Liver (tissue), 9 donors: ENCODE measurements around the gene ANKMY1. TPM values are rescaled to one million over a fixed set of nuclear protein-coding genes. Genes with fewer than 3 reads are reported as not detected.

Experiments used
- DNase-seq: peaks from one replicate; pipeline ENCODE4 v3.0.0-alpha.2; 2017; ENCODE audit warnings: low spot score
- H3K27ac ChIP-seq, 2 donors: one replicate each; pipeline ENCODE4 v1.7.0; 2013; ENCODE audit warnings: inconsistent platforms in 2 of 2, low read length in 2 of 2, control low read depth in 1 of 2, low read depth in 1 of 2, mild to moderate bottlenecking in 1 of 2
- H3K27me3 ChIP-seq, 4 donors: one replicate each; pipeline versions ENCODE4 v1.6.1 to v1.7.0; 2013; ENCODE audit warnings: low read length in 3 of 4, inconsistent platforms in 1 of 4, mild to moderate bottlenecking in 1 of 4, moderate library complexity in 1 of 4; ENCODE audit not compliant: control insufficient read depth in 4 of 4, insufficient read depth in 4 of 4
- H3K36me3 ChIP-seq, 4 donors: one replicate each; pipeline versions ENCODE4 v1.6.1 to v1.7.0; 2013; ENCODE audit warnings: low read length in 3 of 4, mild to moderate bottlenecking in 3 of 4, low read depth in 1 of 4, moderate library complexity in 1 of 4; ENCODE audit not compliant: control insufficient read depth in 4 of 4, insufficient read depth in 3 of 4
- H3K4me1 ChIP-seq, 4 donors: one replicate each; pipeline versions ENCODE4 v1.6.1 to v1.7.0; 2013; ENCODE audit warnings: low read length in 3 of 4, mild to moderate bottlenecking in 3 of 4, moderate library complexity in 1 of 4; ENCODE audit not compliant: control insufficient read depth in 4 of 4, insufficient read depth in 4 of 4
- H3K4me3 ChIP-seq, 3 donors: one replicate each; pipeline versions ENCODE4 v1.6.1 to v1.7.0; 2013; ENCODE audit warnings: low read length in 3 of 3, control low read depth in 1 of 3, low read depth in 1 of 3, mild to moderate bottlenecking in 1 of 3
- H3K9ac ChIP-seq, 2 donors: one replicate each; pipeline ENCODE4 v1.7.0; 2013; ENCODE audit warnings: low read length in 2 of 2, mild to moderate bottlenecking in 2 of 2, moderate library complexity in 2 of 2, control low read depth in 1 of 2, low read depth in 1 of 2
- H3K9me3 ChIP-seq, 4 donors: one replicate each; pipeline versions ENCODE4 v1.6.1 to v1.7.0; 2013; ENCODE audit warnings: low read length in 3 of 4; ENCODE audit not compliant: control insufficient read depth in 4 of 4
- ATF3 ChIP-seq: IDR thresholded peaks from 2 replicates; pipeline ENCODE4 v1.6.1; 2016; ENCODE audit warnings: antibody characterized with exemption
- FOXA2 ChIP-seq: IDR thresholded peaks from 2 replicates; pipeline ENCODE4 v1.6.1; 2016; ENCODE audit warnings: antibody characterized with exemption
- HNF4A ChIP-seq, 2 donors: conservative IDR thresholded peaks; 2 replicates each; pipeline ENCODE4 v1.6.1; 2016; ENCODE audit warnings: antibody characterized with exemption in 2 of 2, mild to moderate bottlenecking in 2 of 2
- HNF4G ChIP-seq: IDR thresholded peaks from 2 replicates; pipeline ENCODE4 v1.6.1; 2016; ENCODE audit warnings: antibody characterized with exemption
- NR2F2 ChIP-seq: IDR thresholded peaks from 2 replicates; pipeline ENCODE4 v1.6.1; 2016; ENCODE audit warnings: antibody characterized with exemption
- RAD21 ChIP-seq, 2 donors: IDR thresholded peaks; 2 replicates each; pipeline ENCODE4 v1.6.1; 2016; ENCODE audit warnings: antibody characterized with exemption in 2 of 2, mild to moderate bottlenecking in 2 of 2
- RXRA ChIP-seq, 2 donors: IDR thresholded peaks; 2 replicates each; pipeline ENCODE4 v1.6.1; 2017 to 2018; ENCODE audit warnings: antibody characterized with exemption in 2 of 2, mild to moderate bottlenecking in 1 of 2
- SP1 ChIP-seq: IDR thresholded peaks from 2 replicates; pipeline ENCODE4 v1.6.1; 2018; ENCODE audit warnings: antibody characterized with exemption, mild to moderate bottlenecking
- TAF1 ChIP-seq: conservative IDR thresholded peaks from 2 replicates; pipeline ENCODE4 v1.6.1; 2016; ENCODE audit warnings: antibody characterized with exemption, mild to moderate bottlenecking
- YY1 ChIP-seq: IDR thresholded peaks from 2 replicates; pipeline ENCODE4 v1.6.1; 2016; ENCODE audit warnings: antibody characterized with exemption, mild to moderate bottlenecking
- WGBS: extraction: QIAGEN DNeasy Blood & Tissue Kit; methylation state at CpG from one replicate; pipeline ENCODE4 v1.1.7; 2013; 5-methylcytosine and 5-hydroxymethylcytosine counted together
- polyA plus RNA-seq, 2 donors: library from polyadenylated mRNA; stranded (reverse) in 1 of 2; unstranded in 1 of 2; fragments of 200-250 nt in 1 of 2; fragments of >200 nt in 1 of 2; fragmentation: Nextera tagmentation in 1 of 2; extraction: Ambion mirVana in 1 of 2; gene quantifications; one replicate each; pipeline versions ENCODE4 v1.2.1 to v1.2.3, GENCODE V29; 2013 to 2015
- total RNA-seq, 2 donors: library from RNA; depleted of rRNA; stranded (reverse); fragments of >200 nt; gene quantifications; one replicate each; pipeline ENCODE4 v1.2.3, GENCODE V29; 2014
- TF ChIP-seq, protein P1 (sequence below): IDR thresholded peaks from 2 replicates; pipeline ENCODE4 v1.6.1; 2016; ENCODE audit warnings: antibody characterized with exemption
- TF ChIP-seq, protein P2 (sequence below): fragments of 150-350 bp; IDR thresholded peaks from 2 replicates; pipeline ENCODE4 v1.5.1; 2017; ENCODE audit warnings: improper control_type of control experiment, low read depth, low read length; ENCODE audit not compliant: missing input control
- donor health status: healthy.
- donor health status: healthy.
- donor health status: healthy.
- donor health status: healthy.
- donor health status: healthy.

Gene ANKMY1
- total and polyA plus RNA-seq, 4 donors, result 2.5 to 12.8 (median 4.2) TPM

DNA sequence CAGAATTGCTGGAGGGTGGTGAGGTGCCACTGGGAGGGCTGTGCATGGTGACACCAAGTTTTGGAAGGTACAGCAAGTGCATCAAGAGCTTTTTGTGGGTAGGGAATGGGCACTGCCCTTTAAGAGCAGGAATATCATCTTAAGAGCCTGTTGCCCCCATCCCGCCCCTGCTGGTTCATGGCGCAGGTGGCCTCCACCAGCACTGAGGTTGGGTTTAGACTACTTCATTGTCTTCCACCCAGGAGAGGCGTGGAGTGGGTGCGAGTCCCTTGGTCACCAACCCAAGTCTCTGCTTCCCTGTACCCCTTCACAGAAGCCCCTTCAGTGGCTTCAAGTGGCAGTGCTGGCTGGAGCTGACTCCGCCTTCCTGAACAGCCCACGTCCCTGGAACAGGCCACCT lies 18.2 kb upstream of the ANKMY1 start:
- no peak for DNase-seq
- H3K36me3 ChIP-seq, result peaks cover 0 to 45% (median 7%) of the 10 kb centered on the region in 4 donors

GRCh38 chr2:240575101-240575965 lies 17.5 kb upstream of the ANKMY1 start:
- Histone ChIP-seq H3K9me3 (no peaks in the 10 kb centered on the region), H3K36me3 (peaks cover 0 to 45% (median 7%) of the 10 kb centered on the region in 4 donors), H3K27me3 (no peaks in the 10 kb centered on the region), H3K4me1 (peaks cover 8 to 20% (median 15%) of the 10 kb centered on the region in 4 donors), H3K9ac (no peak overlapping the region), H3K27ac (no peak overlapping the region), H3K4me3 (no peak overlapping the region)
- WGBS, result 87% methylated on average over 23 of the region's 23 CpGs
- no peak for DNase-seq
- TF ChIP-seq, protein P1, sequence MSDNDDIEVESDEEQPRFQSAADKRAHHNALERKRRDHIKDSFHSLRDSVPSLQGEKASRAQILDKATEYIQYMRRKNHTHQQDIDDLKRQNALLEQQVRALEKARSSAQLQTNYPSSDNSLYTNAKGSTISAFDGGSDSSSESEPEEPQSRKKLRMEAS, result no peak
- TF ChIP-seq SP1 (no peak), HNF4G (no peak), RAD21 (IDR thresholded peaks at IDR 0.05) (no peak), RXRA (IDR thresholded peaks at IDR 0.05) (no peak), TAF1 (no peak), FOXA2 (no peak), NR2F2 (no peak), YY1 (no peak), HNF4A (conservative IDR thresholded peaks at IDR 0.05) (no peak)

More for the DNA sequence above, 18.2 kb upstream of the ANKMY1 start:
- Histone ChIP-seq H3K4me3 (no peak overlapping the region), H3K9me3 (no peaks in the 10 kb centered on the region), H3K9ac (no peak overlapping the region), H3K4me1 (peaks cover 9 to 25% (median 20%) of the 10 kb centered on the region in 4 donors), H3K27ac (no peak overlapping the region), H3K27me3 (no peaks in the 10 kb centered on the region)
- TF ChIP-seq RXRA (IDR thresholded peaks at IDR 0.05), result no peak
- 81% methylated on average over 6 of the region's 6 CpGs for WGBS

DNA sequence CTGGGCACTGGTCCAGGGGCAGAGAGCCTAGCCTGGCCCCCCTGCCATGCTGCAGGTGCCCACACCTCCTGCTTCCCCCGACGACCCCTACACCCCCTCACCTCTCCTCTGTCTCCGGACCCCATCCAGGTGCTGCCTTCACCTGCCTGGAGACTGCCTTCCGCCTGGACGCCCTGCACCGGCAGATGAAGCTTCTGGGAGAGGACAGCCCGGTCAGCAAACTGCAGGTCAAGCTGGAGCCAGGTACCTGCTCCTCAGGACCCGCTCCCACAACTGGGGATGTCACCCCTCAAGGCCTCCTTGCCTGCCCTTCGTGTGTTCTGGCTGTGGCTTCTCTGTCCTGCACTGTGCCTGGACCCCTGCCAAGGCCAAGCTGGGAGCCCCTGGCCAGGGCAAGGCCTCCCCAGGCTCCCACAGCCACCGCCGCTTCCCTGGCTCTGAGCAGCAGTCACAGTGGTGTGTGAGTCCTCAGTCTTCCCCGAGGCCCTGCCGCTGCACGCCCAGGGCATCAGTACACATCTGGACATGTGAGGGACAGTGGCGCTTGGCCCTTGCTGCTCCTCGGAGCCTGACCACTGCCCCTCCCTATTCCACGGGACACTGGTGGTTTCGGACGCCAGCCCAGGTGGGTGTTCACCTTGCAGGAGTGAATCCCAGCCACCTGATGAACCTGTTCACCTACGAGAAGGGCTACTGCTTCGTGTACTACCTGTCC lies 16.8 kb upstream of the ANKMY1 start:
- H3K4me3 ChIP-seq, result no peak overlapping the region
- no peak overlapping the region for H3K9ac ChIP-seq
- no peak for DNase-seq
- no peaks in the 10 kb centered on the region for H3K27me3 ChIP-seq
- 92% methylated on average over 21 of the region's 21 CpGs for WGBS
- no peak overlapping the region for H3K27ac ChIP-seq
- TF ChIP-seq, protein P2, sequence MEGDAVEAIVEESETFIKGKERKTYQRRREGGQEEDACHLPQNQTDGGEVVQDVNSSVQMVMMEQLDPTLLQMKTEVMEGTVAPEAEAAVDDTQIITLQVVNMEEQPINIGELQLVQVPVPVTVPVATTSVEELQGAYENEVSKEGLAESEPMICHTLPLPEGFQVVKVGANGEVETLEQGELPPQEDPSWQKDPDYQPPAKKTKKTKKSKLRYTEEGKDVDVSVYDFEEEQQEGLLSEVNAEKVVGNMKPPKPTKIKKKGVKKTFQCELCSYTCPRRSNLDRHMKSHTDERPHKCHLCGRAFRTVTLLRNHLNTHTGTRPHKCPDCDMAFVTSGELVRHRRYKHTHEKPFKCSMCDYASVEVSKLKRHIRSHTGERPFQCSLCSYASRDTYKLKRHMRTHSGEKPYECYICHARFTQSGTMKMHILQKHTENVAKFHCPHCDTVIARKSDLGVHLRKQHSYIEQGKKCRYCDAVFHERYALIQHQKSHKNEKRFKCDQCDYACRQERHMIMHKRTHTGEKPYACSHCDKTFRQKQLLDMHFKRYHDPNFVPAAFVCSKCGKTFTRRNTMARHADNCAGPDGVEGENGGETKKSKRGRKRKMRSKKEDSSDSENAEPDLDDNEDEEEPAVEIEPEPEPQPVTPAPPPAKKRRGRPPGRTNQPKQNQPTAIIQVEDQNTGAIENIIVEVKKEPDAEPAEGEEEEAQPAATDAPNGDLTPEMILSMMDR, result no peak
- TF ChIP-seq HNF4G (no peak), ATF3 (no peak)
- H3K36me3 ChIP-seq, result peaks cover 0 to 45% (median 7%) of the 10 kb centered on the region in 4 donors
- peaks cover 13 to 20% (median 16%) of the 10 kb centered on the region in 4 donors for H3K4me1 ChIP-seq
- no peaks in the 10 kb centered on the region for H3K9me3 ChIP-seq
